ENCODE measurements around the gene SCUBE2. TPM values are rescaled to one million over a fixed set of nuclear protein-coding genes. Genes with fewer than 3 reads are reported as not detected.
"Not testable (repeated sequence)": the region's sequence is repeated elsewhere in the genome, so short reads cannot be mapped to it uniquely, and the experiment has no call there.

The SCUBE2 gene
- total RNA-seq, 1 donor from 2014 or later: 2.5 TPM

DNA sequence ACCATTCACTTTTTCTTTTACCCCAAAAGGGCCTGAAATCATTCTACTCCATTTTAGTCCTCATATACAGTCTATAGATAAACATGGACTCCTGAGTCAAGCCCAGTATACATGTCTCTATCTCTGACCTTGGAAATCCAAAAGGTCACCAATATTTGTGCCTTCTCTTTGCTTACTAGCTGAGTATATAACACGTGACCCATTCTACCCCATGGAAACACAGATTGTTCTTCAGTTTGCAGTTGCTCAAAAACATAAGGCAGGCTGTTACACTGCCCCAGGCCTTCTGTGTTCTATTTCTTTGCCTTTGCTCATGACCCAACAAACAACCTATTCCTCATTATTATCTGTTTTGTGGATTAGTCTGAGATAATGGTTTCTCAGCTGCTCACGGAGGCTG is 93.4 kb downstream of the SCUBE2 start:
- TF ChIP-seq, protein P1, sequence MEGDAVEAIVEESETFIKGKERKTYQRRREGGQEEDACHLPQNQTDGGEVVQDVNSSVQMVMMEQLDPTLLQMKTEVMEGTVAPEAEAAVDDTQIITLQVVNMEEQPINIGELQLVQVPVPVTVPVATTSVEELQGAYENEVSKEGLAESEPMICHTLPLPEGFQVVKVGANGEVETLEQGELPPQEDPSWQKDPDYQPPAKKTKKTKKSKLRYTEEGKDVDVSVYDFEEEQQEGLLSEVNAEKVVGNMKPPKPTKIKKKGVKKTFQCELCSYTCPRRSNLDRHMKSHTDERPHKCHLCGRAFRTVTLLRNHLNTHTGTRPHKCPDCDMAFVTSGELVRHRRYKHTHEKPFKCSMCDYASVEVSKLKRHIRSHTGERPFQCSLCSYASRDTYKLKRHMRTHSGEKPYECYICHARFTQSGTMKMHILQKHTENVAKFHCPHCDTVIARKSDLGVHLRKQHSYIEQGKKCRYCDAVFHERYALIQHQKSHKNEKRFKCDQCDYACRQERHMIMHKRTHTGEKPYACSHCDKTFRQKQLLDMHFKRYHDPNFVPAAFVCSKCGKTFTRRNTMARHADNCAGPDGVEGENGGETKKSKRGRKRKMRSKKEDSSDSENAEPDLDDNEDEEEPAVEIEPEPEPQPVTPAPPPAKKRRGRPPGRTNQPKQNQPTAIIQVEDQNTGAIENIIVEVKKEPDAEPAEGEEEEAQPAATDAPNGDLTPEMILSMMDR (IDR thresholded peaks at IDR 0.05; ENCODE audit: partially characterized antibody, unreplicated experiment): no peak
- no peak for DNase-seq
- Mint-ChIP-seq H3K4me1 (ENCODE audit: low read depth, unreplicated experiment) (no peaks in the 10 kb centered on the region), H3K27me3 (ENCODE audit: unreplicated experiment) (peaks cover 2% of the 10 kb centered on the region), H3K4me3 (ENCODE audit: unreplicated experiment) (no peak overlapping the region), H3K36me3 (ENCODE audit: unreplicated experiment) (no peaks in the 10 kb centered on the region), H3K27ac (ENCODE audit: unreplicated experiment) (no peak overlapping the region), H3K9me3 (ENCODE audit: unreplicated experiment) (no peaks in the 10 kb centered on the region)

DNA sequence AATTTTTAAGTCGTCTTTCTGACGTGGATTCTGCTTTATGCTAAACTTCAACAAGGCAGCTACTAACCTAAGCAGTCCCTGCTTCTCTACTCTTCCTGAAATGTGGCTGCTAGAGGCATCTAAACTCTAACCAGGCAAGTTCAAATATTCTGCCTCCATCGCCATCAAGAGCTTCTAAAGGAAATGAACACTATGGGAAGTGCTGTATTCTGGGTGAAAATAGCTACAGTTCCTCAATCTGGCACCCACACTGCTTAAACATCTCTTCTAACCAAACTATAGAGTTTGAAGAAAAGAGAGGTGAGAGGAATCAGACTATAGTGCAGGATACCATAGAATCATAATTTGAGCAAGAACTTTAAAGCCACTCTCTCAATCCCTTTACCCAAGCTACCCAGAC is 93.9 kb downstream of the SCUBE2 start:
- Mint-ChIP-seq H3K27me3 (ENCODE audit: unreplicated experiment) (peaks cover 2% of the 10 kb centered on the region), H3K27ac (ENCODE audit: unreplicated experiment) (no peak overlapping the region), H3K4me1 (ENCODE audit: low read depth, unreplicated experiment) (no peaks in the 10 kb centered on the region), H3K4me3 (ENCODE audit: unreplicated experiment) (no peak overlapping the region), H3K36me3 (ENCODE audit: unreplicated experiment) (no peaks in the 10 kb centered on the region), H3K9me3 (ENCODE audit: unreplicated experiment) (no peaks in the 10 kb centered on the region)
- DNase-seq: no peak
- TF ChIP-seq, protein P1 (IDR thresholded peaks at IDR 0.05; ENCODE audit: partially characterized antibody, unreplicated experiment): no peak

DNA sequence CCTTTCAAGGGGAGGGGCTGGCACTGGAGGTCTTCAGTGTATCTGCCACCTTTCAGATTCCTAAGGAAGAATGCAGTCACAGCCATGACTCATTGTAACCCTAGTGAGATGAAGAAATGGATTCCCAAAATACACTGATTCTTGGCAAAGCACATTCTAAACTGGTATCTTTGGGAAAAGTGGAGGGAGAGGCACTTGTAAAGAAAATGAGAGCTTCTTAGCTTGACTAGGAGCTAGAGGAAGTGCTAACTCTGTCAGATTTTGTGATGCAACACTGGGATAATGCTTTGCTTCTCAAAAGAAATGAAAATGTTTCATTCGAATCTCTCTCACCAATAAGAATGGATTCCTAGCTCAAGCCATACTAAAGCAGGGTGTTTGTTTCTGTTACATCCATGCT is 101.9 kb downstream of the SCUBE2 start:
- Mint-ChIP-seq H3K27ac (ENCODE audit: unreplicated experiment) (no peak overlapping the region), H3K4me1 (ENCODE audit: low read depth, unreplicated experiment) (no peaks in the 10 kb centered on the region), H3K9me3 (ENCODE audit: unreplicated experiment) (no peaks in the 10 kb centered on the region), H3K4me3 (ENCODE audit: unreplicated experiment) (no peak overlapping the region), H3K36me3 (ENCODE audit: unreplicated experiment) (peaks cover 9% of the 10 kb centered on the region), H3K27me3 (ENCODE audit: unreplicated experiment) (peaks cover 2% of the 10 kb centered on the region)
- DNase-seq: no peak
- TF ChIP-seq, protein P1 (IDR thresholded peaks at IDR 0.05; ENCODE audit: partially characterized antibody, unreplicated experiment): no peak

DNA sequence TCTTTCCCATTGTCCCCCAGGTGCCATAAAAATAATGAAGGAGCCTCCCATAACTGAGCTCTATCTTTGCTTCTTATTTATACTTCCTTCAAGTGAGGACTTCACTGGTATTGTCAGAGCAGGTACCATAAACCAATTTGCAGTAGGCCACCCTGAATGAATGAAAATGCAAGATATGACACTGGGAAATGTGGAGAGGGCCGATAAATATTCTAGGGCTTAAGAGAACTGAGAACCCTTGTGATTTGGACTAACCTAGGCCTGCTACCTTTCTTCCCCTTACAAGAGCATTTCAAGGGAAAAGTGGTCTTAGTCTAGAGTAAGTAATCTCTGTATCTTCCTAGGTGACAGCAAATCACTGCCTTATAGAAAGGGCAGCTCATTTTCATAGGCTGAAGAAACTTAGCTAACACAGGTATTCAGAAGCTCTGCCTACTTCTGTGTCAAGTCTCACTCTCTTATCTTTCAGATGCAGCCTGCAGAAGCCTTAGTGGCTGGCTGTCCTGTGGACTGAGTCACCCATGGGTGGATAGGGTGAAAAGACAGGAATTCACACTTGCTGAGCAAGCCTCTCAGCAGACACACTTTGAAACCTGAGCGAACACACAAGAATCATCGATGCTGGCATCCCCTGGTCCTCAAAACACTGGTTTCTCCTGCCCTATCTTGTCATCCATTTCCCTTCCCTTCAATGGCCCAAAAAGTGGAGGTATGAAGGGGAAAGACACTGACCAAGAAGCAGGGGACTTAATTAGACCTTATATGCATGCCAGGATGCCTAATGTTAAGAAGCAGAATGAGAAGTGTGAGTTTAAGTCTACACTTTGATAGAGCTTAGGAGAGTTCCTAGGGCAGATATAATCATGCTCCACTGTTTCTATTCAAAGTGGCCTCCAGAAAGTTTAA is 102.8 kb downstream of the SCUBE2 start:
- Mint-ChIP-seq H3K36me3 (ENCODE audit: unreplicated experiment) (peaks cover 9% of the 10 kb centered on the region), H3K4me1 (ENCODE audit: low read depth, unreplicated experiment) (no peaks in the 10 kb centered on the region), H3K4me3 (ENCODE audit: unreplicated experiment) (no peak overlapping the region), H3K27ac (ENCODE audit: unreplicated experiment) (no peak overlapping the region), H3K27me3 (ENCODE audit: unreplicated experiment) (peaks cover 2% of the 10 kb centered on the region), H3K9me3 (ENCODE audit: unreplicated experiment) (no peaks in the 10 kb centered on the region)
- TF ChIP-seq, protein P1 (IDR thresholded peaks at IDR 0.05; ENCODE audit: partially characterized antibody, unreplicated experiment): no peak
- no peak for DNase-seq

DNA sequence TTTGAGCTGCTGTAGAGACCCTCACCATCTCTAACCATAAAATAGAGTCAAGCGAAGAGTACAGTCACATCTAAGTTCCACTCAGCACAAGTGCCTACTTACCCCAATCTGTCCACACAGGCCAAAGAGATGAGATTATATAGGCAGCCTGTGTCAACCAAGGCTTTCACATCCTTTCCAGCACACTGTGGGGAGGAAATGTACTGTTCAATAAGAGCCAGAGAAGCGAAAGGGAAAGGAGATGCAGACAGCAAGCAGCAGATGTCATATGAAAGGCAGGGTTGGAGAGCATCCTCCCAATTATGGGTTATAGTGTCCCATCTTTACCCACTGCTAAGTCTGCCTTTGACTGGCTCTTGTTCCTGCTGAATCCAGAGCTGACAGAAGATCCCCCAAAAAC is 104.0 kb downstream of the SCUBE2 start:
- Mint-ChIP-seq H3K9me3 (ENCODE audit: unreplicated experiment) (no peaks in the 10 kb centered on the region), H3K27ac (ENCODE audit: unreplicated experiment) (no peak overlapping the region), H3K4me3 (ENCODE audit: unreplicated experiment) (no peak overlapping the region), H3K36me3 (ENCODE audit: unreplicated experiment) (peaks cover 9% of the 10 kb centered on the region), H3K4me1 (ENCODE audit: low read depth, unreplicated experiment) (no peaks in the 10 kb centered on the region), H3K27me3 (ENCODE audit: unreplicated experiment) (peaks cover 2% of the 10 kb centered on the region)
- TF ChIP-seq, protein P1 (IDR thresholded peaks at IDR 0.05; ENCODE audit: partially characterized antibody, unreplicated experiment): no peak
- no peak for DNase-seq

DNA sequence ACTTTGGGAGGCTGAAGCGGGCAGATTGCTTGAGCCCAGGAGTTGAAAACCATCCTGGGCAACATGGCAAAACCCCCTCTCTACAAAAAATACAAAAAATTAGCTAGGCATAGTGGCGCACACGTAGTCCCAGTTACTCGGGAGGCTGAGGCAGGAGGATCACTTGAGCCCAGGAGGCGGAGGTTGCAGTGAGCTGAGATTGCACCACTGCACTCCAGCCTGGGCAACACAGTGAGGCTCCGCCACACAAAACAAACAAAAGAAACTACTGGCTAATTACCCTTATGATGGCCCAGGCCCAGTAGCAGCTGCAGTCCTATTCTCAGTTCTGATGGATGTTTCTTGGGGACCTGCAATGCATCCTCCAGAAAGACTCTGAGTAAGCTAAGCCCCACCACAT is 104.6 kb downstream of the SCUBE2 start:
- H3K27ac Mint-ChIP-seq (ENCODE audit: unreplicated experiment); H3K27me3 Mint-ChIP-seq (ENCODE audit: unreplicated experiment); H3K4me1 Mint-ChIP-seq (ENCODE audit: low read depth, unreplicated experiment); H3K4me3 Mint-ChIP-seq (ENCODE audit: unreplicated experiment); DNase-seq; H3K9me3 Mint-ChIP-seq (ENCODE audit: unreplicated experiment); H3K36me3 Mint-ChIP-seq (ENCODE audit: unreplicated experiment): not testable (repeated sequence)
